PFSK-1 (cell line): ENCODE measurements around the gene SYF2.

Experiments
- FOXP2 ChIP-seq: optimal IDR thresholded peaks from 2 replicates; pipeline ENCODE3; 2011; ENCODE audit warnings: borderline replicate concordance, control low read depth, inconsistent platforms; ENCODE audit not compliant: insufficient read depth; ENCODE audit errors: extremely low read length, extremely low read depth
- POLR2AphosphoS5 ChIP-seq: IDR thresholded peaks from 2 replicates; pipeline ENCODE4 v1.6.1; 2012; ENCODE audit warnings: low read depth, mild to moderate bottlenecking, control low read depth, low read length, moderate library complexity
- SIN3A ChIP-seq: IDR thresholded peaks from 2 replicates; pipeline ENCODE4 v1.6.1; 2012; ENCODE audit warnings: mild to moderate bottlenecking, low read length, moderate library complexity, borderline replicate concordance; ENCODE audit not compliant: insufficient read depth
- TAF1 ChIP-seq: IDR thresholded peaks from 2 replicates; pipeline ENCODE4 v1.6.1; 2012; ENCODE audit warnings: low read length, control low read depth, borderline replicate concordance; ENCODE audit not compliant: insufficient read depth
- TF ChIP-seq, protein P1 (sequence below), 2 experiments: IDR thresholded peaks; 2 replicates each; pipeline versions ENCODE4 v1.6.1 to v1.8.0; 2011 to 2012; ENCODE audit warnings: low read depth in 2 of 2, low read length in 2 of 2, control low read depth in 1 of 2, inconsistent platforms in 1 of 2, mild to moderate bottlenecking in 1 of 2, moderate library complexity in 1 of 2; ENCODE audit not compliant: insufficient read depth in 1 of 2

SYF2 gene

DNA sequence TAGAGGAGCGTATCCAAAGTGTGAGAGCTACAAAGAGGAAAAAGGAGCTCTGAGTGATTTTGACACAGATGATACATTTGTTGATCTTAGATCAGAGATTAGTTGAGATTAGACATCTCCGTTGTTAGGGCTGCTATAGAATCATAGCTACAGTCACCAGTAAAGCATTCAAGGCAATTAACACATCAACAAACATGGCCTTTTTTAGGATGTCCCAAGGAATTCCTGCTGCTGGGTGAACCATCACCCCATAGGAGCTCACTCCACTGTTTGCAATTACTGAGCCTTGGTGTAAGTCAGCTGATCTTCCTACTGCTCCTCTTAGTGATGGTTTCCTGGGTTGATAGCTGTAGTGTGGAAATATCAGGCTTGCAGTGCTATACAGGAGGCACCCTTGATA lies 21.6 kb upstream of the SYF2 start:
- TF ChIP-seq POLR2AphosphoS5 (no peak), TAF1 (no peak), SIN3A (no peak), FOXP2 (no peak)
- TF ChIP-seq, protein P1, sequence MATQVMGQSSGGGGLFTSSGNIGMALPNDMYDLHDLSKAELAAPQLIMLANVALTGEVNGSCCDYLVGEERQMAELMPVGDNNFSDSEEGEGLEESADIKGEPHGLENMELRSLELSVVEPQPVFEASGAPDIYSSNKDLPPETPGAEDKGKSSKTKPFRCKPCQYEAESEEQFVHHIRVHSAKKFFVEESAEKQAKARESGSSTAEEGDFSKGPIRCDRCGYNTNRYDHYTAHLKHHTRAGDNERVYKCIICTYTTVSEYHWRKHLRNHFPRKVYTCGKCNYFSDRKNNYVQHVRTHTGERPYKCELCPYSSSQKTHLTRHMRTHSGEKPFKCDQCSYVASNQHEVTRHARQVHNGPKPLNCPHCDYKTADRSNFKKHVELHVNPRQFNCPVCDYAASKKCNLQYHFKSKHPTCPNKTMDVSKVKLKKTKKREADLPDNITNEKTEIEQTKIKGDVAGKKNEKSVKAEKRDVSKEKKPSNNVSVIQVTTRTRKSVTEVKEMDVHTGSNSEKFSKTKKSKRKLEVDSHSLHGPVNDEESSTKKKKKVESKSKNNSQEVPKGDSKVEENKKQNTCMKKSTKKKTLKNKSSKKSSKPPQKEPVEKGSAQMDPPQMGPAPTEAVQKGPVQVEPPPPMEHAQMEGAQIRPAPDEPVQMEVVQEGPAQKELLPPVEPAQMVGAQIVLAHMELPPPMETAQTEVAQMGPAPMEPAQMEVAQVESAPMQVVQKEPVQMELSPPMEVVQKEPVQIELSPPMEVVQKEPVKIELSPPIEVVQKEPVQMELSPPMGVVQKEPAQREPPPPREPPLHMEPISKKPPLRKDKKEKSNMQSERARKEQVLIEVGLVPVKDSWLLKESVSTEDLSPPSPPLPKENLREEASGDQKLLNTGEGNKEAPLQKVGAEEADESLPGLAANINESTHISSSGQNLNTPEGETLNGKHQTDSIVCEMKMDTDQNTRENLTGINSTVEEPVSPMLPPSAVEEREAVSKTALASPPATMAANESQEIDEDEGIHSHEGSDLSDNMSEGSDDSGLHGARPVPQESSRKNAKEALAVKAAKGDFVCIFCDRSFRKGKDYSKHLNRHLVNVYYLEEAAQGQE (IDR thresholded peaks at IDR 0.05; ENCODE audit: insufficient read depth in 1 of 2, low read depth in 2 of 2, low read length in 2 of 2), result no peak

DNA sequence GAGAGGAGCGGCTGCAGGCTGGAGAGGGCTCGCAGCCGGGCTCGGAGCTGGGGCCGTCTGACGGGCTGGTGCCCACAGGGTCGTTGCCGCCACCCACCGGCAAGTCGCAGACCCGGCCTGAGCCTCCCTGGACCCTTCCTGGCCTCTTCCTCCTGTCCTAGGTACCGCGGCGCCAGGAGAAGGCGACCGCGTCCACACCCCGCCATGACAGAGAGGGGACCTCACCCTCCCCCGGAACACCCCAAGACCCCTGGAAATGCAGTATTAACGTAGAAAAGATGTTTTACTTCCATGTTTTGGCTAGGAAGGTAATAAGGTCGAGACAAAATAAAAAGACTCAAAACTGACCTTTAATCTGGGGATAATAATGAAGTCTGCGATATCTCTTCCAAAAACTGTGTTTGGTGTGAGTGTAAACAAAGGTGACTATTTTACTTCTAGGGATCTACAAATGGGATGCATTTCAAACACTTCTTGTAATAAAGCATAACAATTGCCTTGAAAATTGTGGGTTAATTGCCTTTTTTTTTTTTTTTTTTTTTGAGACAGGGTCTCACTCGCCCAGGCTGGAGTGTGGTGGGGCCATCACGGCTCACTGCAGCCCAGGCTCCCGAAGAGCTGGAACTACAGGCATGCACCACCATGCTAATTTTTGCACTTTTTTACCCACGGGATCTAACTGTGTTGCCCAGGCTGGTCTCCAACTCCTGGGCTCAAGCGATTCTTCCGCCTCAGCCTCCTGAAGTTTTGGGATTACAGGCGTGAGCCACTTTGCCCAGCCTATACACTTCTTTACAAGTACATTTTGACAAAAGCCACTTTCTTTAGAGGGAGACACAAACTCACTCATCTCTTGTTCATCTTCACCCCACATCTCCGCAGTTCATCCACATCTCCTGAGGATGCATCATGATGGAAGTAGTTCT lies 15.8 kb upstream of the SYF2 start:
- TF ChIP-seq, protein P1 (IDR thresholded peaks at IDR 0.05; ENCODE audit: insufficient read depth in 1 of 2, low read depth in 2 of 2, low read length in 2 of 2), result no peak
- no peak for TF ChIP-seq FOXP2
- no peak for TF ChIP-seq TAF1
- no peak for TF ChIP-seq POLR2AphosphoS5
- no peak for TF ChIP-seq SIN3A

DNA sequence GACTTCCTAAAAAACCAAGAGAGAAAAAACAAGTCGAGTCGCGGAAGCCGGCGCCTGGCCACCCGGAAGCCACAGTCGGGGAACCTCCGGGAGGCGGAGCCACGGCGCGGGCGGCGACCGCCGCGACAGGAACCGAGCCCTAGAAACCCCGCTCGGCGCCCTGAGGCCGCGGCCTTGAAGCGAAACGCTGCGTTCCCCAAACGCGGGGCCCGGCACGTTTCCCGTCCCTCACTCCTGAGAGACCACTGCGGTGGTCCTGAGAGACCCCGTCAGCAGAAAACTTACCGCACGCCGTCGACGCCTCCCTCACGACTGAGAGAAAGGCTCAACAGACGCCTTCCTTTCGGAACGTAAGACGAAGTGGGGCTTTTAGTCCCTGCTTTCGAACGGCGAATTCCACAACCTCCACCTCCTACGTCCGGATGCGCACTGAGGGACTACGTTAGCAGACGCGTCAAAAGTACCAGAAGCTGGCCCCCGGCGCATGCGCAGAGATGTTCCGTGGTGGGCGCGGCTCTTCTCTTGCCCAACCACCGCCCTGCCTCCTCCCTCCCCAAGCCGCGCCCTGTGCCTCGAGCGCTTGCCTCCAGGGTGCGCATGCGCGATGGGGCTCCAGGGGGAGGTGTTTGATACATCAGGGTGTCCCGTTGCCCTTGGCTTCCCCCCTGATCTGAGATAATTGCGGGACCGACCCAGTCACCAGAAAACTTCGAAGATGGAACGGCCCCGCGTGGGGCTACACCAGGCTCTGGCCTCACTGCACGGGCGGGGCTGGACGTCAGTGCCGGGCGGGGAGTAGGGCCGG lies 14.9 kb upstream of the SYF2 start, which contains the start of gene RSRP1:
TSS of gene RSRP1 (minus strand) at position 431 of the 805 bp plus-strand sequence. CDS start 491 bp downstream, outside the sequence.
- TF ChIP-seq SIN3A (peak; percentile 77; the same call in 1 of the 2 replicates), FOXP2 (no peak), POLR2AphosphoS5 (peak; percentile 98), TAF1 (peak; percentile 87; the same call in 1 of the 2 replicates)
- TF ChIP-seq, protein P1 (IDR thresholded peaks at IDR 0.05; ENCODE audit: insufficient read depth in 1 of 2, low read depth in 2 of 2, low read length in 2 of 2), result peak; percentile 12 to 60; a peak in 1 of 4 replicates

DNA sequence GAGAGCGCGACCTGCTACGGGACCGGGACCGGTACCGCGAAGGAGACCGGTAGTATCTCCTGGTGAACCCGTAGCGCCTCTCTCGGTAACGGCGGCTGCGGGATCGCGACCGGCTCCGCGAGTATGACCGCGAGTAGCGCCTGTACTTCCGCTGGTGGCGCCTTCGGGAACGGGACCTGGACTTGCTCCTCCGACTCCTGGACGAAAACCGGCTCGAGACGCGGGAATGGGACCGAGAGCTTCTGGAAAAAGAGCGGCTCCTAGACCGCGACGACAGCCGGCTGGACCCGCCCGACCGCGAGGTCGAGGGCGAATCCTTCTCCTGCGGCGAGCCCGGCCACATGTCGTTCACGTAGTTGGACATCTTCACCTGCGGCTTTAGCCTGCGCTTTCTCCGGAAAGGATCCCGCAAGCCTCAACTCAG lies 14.3 kb upstream of the SYF2 start:
- TF ChIP-seq POLR2AphosphoS5 (no peak), TAF1 (no peak)
- TF ChIP-seq, protein P1 (IDR thresholded peaks at IDR 0.05; ENCODE audit: insufficient read depth in 1 of 2, low read depth in 2 of 2, low read length in 2 of 2), result no peak
